Suprapubic skin (tissue), 4 donors: ENCODE data around the gene AMMECR1L. TPM values are rescaled to one million over a fixed set of nuclear protein-coding genes. Genes with fewer than 3 reads are reported as not detected.

Experiments
- DNase-seq, 2 donors: peaks; one replicate each; pipeline ENCODE4 v3.0.0-alpha.2; 2019; ENCODE audit warnings: low spot score in 2 of 2
- H3K27ac ChIP-seq: fragments of 200-600 bp; sonication (generic); one replicate; pipeline ENCODE4 v1.5.1; 2019
- H3K27me3 ChIP-seq: fragments of 200-600 bp; sonication (generic); one replicate; pipeline ENCODE4 v1.5.1; 2019
- H3K36me3 ChIP-seq: fragments of 200-600 bp; sonication (generic); one replicate; pipeline ENCODE4 v1.5.1; 2019
- H3K4me1 ChIP-seq: fragments of 200-600 bp; sonication (generic); one replicate; pipeline ENCODE4 v1.5.1; 2019
- H3K4me3 ChIP-seq: fragments of 200-600 bp; sonication (generic); one replicate; pipeline ENCODE4 v1.5.1; 2019; ENCODE audit warnings: mild to moderate bottlenecking
- H3K9me3 ChIP-seq: fragments of 200-600 bp; sonication (generic); one replicate; pipeline ENCODE4 v1.5.1; 2019
- EP300 ChIP-seq: sonication (generic); formaldehyde crosslinking; IDR thresholded peaks from one replicate; pipeline ENCODE4 v1.6.1; 2017; ENCODE audit warnings: antibody characterized with exemption
- POLR2A ChIP-seq, 2 donors: fragments of 450-650 bp; IDR thresholded peaks; one replicate each; pipeline ENCODE4 v1.6.1; 2017; ENCODE audit warnings: antibody characterized with exemption in 2 of 2, mild to moderate bottlenecking in 2 of 2, moderate library complexity in 2 of 2
- POLR2AphosphoS5 ChIP-seq, 3 donors: sonication (generic); formaldehyde crosslinking; IDR thresholded peaks; one replicate each; pipeline ENCODE4 v1.6.1; 2017; ENCODE audit warnings: antibody characterized with exemption in 3 of 3
- WGBS: methylation state at CpG from one replicate; pipeline ENCODE4 v1.1.5; 2018; 5-methylcytosine and 5-hydroxymethylcytosine counted together
- total RNA-seq, 4 donors: library from RNA; depleted of rRNA; stranded (reverse); fragments of >200 nt; gene quantifications; one replicate each; pipeline ENCODE4 v1.1.0, GENCODE V29; 2016
- TF ChIP-seq, protein P1 (sequence below), 2 donors: fragments of 200-600 bp in 1 of 2; fragments of 450-650 bp in 1 of 2; sonication (generic) in 1 of 2; IDR thresholded peaks; one replicate each; pipeline ENCODE4 v1.5.1; 2016 to 2019; ENCODE audit warnings: antibody characterized with exemption in 2 of 2, mild to moderate bottlenecking in 1 of 2, moderate library complexity in 1 of 2

Gene AMMECR1L
- total RNA-seq, 4 donors from 2014 or later = 13.9 to 18.9 (median 16.1) TPM

DNA sequence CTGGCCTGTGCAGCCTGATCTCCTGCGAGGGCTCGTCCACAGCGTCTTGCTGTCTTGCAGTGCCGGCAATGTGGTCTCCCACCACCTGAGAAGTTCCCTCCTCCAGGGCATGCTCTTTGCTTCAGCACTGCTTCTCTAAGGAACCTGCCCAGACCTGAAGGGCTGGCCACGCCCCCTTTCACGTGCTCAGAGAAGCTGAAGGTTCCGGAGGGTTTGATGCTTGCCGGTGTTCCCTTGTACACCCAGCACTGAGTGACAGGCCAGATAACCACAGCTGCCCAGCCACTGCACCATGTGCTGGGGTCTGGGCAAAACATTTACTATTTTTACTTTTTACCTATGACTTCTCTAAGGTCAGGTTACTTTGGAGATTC, 26.1 kb downstream of the AMMECR1L start:
- DNase-seq = no peak
- Histone ChIP-seq H3K27ac (no peak overlapping the region), H3K4me3 (no peak overlapping the region), H3K36me3 (peaks cover 18% of the 10 kb centered on the region), H3K9me3 (no peaks in the 10 kb centered on the region), H3K4me1 (peaks cover 31% of the 10 kb centered on the region), H3K27me3 (no peaks in the 10 kb centered on the region)
- 8% methylated on average over 8 of the region's 8 CpGs for WGBS
- no peak for TF ChIP-seq POLR2A (IDR thresholded peaks at IDR 0.05)
- no peak for TF ChIP-seq POLR2AphosphoS5 (IDR thresholded peaks at IDR 0.05)
- TF ChIP-seq, protein P1, sequence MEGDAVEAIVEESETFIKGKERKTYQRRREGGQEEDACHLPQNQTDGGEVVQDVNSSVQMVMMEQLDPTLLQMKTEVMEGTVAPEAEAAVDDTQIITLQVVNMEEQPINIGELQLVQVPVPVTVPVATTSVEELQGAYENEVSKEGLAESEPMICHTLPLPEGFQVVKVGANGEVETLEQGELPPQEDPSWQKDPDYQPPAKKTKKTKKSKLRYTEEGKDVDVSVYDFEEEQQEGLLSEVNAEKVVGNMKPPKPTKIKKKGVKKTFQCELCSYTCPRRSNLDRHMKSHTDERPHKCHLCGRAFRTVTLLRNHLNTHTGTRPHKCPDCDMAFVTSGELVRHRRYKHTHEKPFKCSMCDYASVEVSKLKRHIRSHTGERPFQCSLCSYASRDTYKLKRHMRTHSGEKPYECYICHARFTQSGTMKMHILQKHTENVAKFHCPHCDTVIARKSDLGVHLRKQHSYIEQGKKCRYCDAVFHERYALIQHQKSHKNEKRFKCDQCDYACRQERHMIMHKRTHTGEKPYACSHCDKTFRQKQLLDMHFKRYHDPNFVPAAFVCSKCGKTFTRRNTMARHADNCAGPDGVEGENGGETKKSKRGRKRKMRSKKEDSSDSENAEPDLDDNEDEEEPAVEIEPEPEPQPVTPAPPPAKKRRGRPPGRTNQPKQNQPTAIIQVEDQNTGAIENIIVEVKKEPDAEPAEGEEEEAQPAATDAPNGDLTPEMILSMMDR (IDR thresholded peaks at IDR 0.05) = no peak
- TF ChIP-seq EP300 = no peak

DNA sequence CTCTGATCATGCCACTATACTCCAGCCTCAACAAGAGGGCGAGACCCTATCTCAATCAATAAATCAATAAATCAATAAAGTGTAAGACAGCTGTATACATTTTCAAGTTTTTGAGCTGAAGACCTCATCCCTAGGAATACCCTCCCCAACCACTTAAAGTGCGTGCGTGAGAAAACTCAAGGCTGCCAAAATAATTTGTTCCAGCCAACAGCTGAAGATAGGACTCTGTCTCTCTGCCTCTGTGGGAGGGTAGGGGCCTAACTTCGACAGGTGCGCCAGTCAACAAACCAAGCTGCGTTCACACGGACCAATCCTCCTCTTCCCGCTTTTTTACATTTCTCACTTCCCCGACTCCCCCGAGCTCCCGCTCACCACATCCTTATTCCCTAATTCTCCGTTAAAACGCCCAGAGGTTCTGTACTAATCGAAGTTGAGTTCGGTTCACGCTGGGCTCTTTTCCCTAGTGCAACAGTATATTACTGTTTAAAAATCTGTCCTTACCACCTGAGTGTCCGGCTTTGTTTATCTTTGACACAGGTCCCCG, 28.4 kb downstream of the AMMECR1L start:
- no peak for DNase-seq
- H3K36me3 ChIP-seq = peaks cover 4% of the 10 kb centered on the region
- H3K9me3 ChIP-seq = no peaks in the 10 kb centered on the region
- H3K27me3 ChIP-seq = no peaks in the 10 kb centered on the region
- peak overlapping the region; percentile 89 for H3K4me3 ChIP-seq
- H3K4me1 ChIP-seq = peaks cover 31% of the 10 kb centered on the region
- H3K27ac ChIP-seq = peak overlapping the region; percentile 70
- TF ChIP-seq POLR2A (IDR thresholded peaks at IDR 0.05) (no peak), POLR2AphosphoS5 (IDR thresholded peaks at IDR 0.05) (no peak), EP300 (no peak)
- TF ChIP-seq, protein P1 (IDR thresholded peaks at IDR 0.05) = no peak
- WGBS = 3% methylated on average over 18 of the region's 18 CpGs

DNA sequence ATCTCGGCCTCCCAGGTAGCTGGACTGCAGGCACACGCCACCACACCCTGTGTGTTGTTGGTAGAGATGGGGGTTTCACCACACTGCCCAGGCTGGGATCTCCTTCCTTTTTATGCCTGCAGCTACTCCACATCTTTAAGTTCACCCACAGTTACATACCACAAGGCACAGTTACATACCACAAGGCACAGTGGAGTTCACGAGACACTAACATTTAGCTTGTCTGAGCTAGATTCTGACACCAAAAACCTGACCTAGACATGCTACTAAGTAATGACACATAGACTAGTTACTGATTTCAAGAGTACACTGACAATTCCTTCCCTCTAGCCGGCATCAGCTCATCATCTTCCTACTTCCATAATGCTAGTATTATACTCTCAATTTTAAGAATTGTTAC, 32.1 kb downstream of the AMMECR1L start:
- 87% methylated on average over 4 of the region's 4 CpGs for WGBS
- H3K36me3 ChIP-seq = peaks cover 35% of the 10 kb centered on the region
- DNase-seq = no peak

DNA sequence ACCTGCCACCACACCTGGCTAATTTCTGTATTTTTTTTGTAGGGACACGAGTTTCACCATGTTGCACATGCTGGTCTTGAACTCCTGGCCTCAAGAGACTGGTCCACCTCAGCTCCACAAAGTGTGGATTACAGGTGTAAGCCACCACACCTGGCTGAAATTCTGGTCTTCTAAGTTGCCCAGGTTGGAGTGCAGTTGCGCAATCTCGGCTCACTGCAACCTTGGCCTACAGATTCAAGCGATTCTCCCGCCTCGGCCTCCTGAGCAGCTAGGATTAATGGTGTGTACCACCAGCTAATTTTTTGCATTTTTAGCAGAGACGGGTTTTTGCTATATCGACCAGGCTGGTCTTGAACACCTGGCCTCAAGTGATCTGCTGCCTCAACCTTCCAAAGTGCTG, 33.4 kb downstream of the AMMECR1L start:
- Histone ChIP-seq H3K27ac (no peak overlapping the region), H3K4me3 (no peak overlapping the region), H3K4me1 (peaks cover 19% of the 10 kb centered on the region), H3K9me3 (no peaks in the 10 kb centered on the region), H3K27me3 (no peaks in the 10 kb centered on the region), H3K36me3 (peaks cover 48% of the 10 kb centered on the region)
- DNase-seq = no peak
- WGBS = 96% methylated on average over 8 of the region's 8 CpGs
- TF ChIP-seq POLR2A (IDR thresholded peaks at IDR 0.05) = no peak
- no peak for TF ChIP-seq EP300
- TF ChIP-seq, protein P1 (IDR thresholded peaks at IDR 0.05) = no peak
- no peak for TF ChIP-seq POLR2AphosphoS5 (IDR thresholded peaks at IDR 0.05)

More for the DNA sequence above, 32.1 kb downstream of the AMMECR1L start:
- Histone ChIP-seq H3K4me3 (no peak overlapping the region), H3K27ac (no peak overlapping the region), H3K4me1 (peaks cover 24% of the 10 kb centered on the region), H3K9me3 (no peaks in the 10 kb centered on the region), H3K27me3 (no peaks in the 10 kb centered on the region)
- TF ChIP-seq POLR2AphosphoS5 (IDR thresholded peaks at IDR 0.05) (no peak), POLR2A (IDR thresholded peaks at IDR 0.05) (no peak), EP300 (no peak)
- TF ChIP-seq, protein P1 (IDR thresholded peaks at IDR 0.05) = no peak

DNA sequence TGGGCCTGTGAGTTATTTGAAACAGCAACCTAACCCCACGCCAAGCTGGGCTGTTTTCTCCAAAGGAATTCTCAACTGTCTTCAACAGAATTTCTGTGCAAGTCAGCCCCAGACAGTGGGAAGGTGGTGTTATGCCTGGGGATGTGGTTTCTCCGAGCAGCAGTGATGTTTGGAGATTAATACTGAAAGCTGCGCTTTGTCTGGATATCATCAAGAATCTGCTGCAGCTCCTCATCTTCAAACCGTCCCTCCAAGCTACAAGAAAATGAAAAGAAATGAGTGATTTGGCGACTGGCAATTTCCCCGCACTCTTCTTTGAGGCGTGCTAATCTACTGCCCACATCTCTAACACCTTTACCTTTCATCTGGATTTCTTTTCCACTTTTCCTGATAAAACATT, 37.8 kb downstream of the AMMECR1L start:
- H3K36me3 ChIP-seq = peaks cover 68% of the 10 kb centered on the region
- no peaks in the 10 kb centered on the region for H3K4me1 ChIP-seq
- no peak for DNase-seq
- no peaks in the 10 kb centered on the region for H3K9me3 ChIP-seq
- H3K4me3 ChIP-seq = no peak overlapping the region
- WGBS = 80% methylated on average over 7 of the region's 7 CpGs
- no peaks in the 10 kb centered on the region for H3K27me3 ChIP-seq
- TF ChIP-seq POLR2AphosphoS5 (IDR thresholded peaks at IDR 0.05) (no peak), EP300 (no peak), POLR2A (IDR thresholded peaks at IDR 0.05) (no peak)
- TF ChIP-seq, protein P1 (IDR thresholded peaks at IDR 0.05) = no peak
- no peak overlapping the region for H3K27ac ChIP-seq
